Keratinocyte (primary cell): ENCODE data around the gene TACC2. TPM values are rescaled to one million over a fixed set of nuclear protein-coding genes. Genes with fewer than 3 reads are reported as not detected.

Source experiments
- DNase-seq: peaks from one replicate; pipeline ENCODE4 v3.0.0-alpha.2; 2011; ENCODE audit warnings: low read depth, missing footprints, low spot score
- FAIRE-seq: peaks from 2 replicates; lab custom pipeline; 2011; peaks lifted over from hg19 to GRCh38; lab: Jason Lieb, UNC
- H2AFZ ChIP-seq: 2 replicates; pipeline ENCODE4 v1.6.0; 2012; ENCODE audit warnings: low read length, control low read depth, inconsistent platforms; ENCODE audit not compliant: control insufficient read depth
- H3K27ac ChIP-seq: 2 replicates; pipeline ENCODE4 v1.5.1; 2011; ENCODE audit warnings: low read length; ENCODE audit not compliant: control insufficient read depth, insufficient read depth
- H3K27me3 ChIP-seq: 3 replicates; pipeline ENCODE4 v1.6.0; 2011; ENCODE audit warnings: low read length; ENCODE audit not compliant: control insufficient read depth, insufficient read depth; ENCODE audit errors: extremely low read depth
- H3K36me3 ChIP-seq, 2 experiments: 2 replicates in 1 of 2; 3 replicates in 1 of 2; pipeline ENCODE4 v1.5.1; 2011; ENCODE audit warnings: low read length in 2 of 2, mild to moderate bottlenecking in 1 of 2; ENCODE audit not compliant: control insufficient read depth in 2 of 2, insufficient read depth in 2 of 2; ENCODE audit errors: extremely low read depth in 1 of 2
- H3K4me1 ChIP-seq: 3 replicates; pipeline ENCODE4 v1.5.1; 2011; ENCODE audit warnings: low read length; ENCODE audit not compliant: control insufficient read depth, insufficient read depth; ENCODE audit errors: extremely low read depth
- H3K4me2 ChIP-seq: 3 replicates; pipeline ENCODE4 v1.6.0; 2011; ENCODE audit warnings: low read depth, low read length; ENCODE audit not compliant: control insufficient read depth, insufficient read depth; ENCODE audit errors: extremely low read depth
- H3K4me3 ChIP-seq, 3 experiments: fragments of 200-600 bp in 1 of 3; sonication (generic) in 1 of 3; 2 replicates in 2 of 3; 3 replicates in 1 of 3; pipeline ENCODE4 v1.5.1; 2011 to 2016; ENCODE audit warnings: low read length in 3 of 3, mild to moderate bottlenecking in 3 of 3, control low read depth in 2 of 3, inconsistent platforms in 1 of 3, low read depth in 1 of 3, mixed read lengths in 1 of 3, mixed run types in 1 of 3, moderate library complexity in 1 of 3; ENCODE audit not compliant: control insufficient read depth in 2 of 3, insufficient read depth in 2 of 3; ENCODE audit errors: extremely low read depth in 1 of 3
- H3K79me2 ChIP-seq: 2 replicates; pipeline ENCODE4 v1.6.0; 2012; ENCODE audit warnings: low read length; ENCODE audit not compliant: control insufficient read depth, insufficient read depth
- H3K9ac ChIP-seq: 3 replicates; pipeline ENCODE4 v1.6.0; 2011; ENCODE audit warnings: low read length; ENCODE audit not compliant: control insufficient read depth, insufficient read depth; ENCODE audit errors: extremely low read depth
- H3K9me1 ChIP-seq: 3 replicates; pipeline ENCODE4 v1.6.0; 2011; ENCODE audit warnings: low read length; ENCODE audit not compliant: control insufficient read depth, insufficient read depth; ENCODE audit errors: extremely low read depth
- H3K9me3 ChIP-seq: 2 replicates; pipeline ENCODE4 v1.5.1; 2012; ENCODE audit warnings: low read depth, low read length; ENCODE audit not compliant: control insufficient read depth
- H4K20me1 ChIP-seq: 3 replicates; pipeline ENCODE4 v1.6.0; 2011; ENCODE audit warnings: low read length; ENCODE audit not compliant: control insufficient read depth, insufficient read depth; ENCODE audit errors: extremely low read depth
- CTCF ChIP-seq, 3 experiments: IDR thresholded peaks in 1 of 3; conservative IDR thresholded peaks in 1 of 3; optimal IDR thresholded peaks in 1 of 3; 2 replicates in 2 of 3; 3 replicates in 1 of 3; pipeline versions ENCODE3 to v1.5.1; 2011; ENCODE audit warnings: low read length in 3 of 3, mild to moderate bottlenecking in 3 of 3, moderate library complexity in 2 of 3, control low read depth in 1 of 3, inconsistent platforms in 1 of 3; ENCODE audit not compliant: insufficient read depth in 2 of 3; ENCODE audit errors: extremely low read depth in 1 of 3
- EZH2 ChIP-seq: IDR thresholded peaks from one replicate; pipeline ENCODE4 v1.6.1; 2012; ENCODE audit warnings: inconsistent platforms, mild to moderate bottlenecking, low read length, moderate library complexity
- dilution Hi-C: fragments of 300-500 bp; cut with MboI; formaldehyde crosslinking; loops from one replicate; pipeline ENCODE4 v1.7.0; 2020; ENCODE audit warnings: low sequenced_read_pairs; ENCODE audit not compliant: extremely low pct_ligation_motif_present
- polyA plus RNA-seq, 5 experiments: library from polyadenylated mRNA; depleted of rRNA in 3 of 5; stranded (reverse) in 3 of 5; stranded (forward) in 1 of 5; unstranded in 1 of 5; fragments of >200 nt; gene quantifications; 1 replicate in 1 of 5; 2 replicates in 3 of 5; 3 replicates in 1 of 5; pipeline versions ENCODE4 v1.2.1 to v1.2.3, GENCODE V29; 2011 to 2012; ENCODE audit warnings: missing spikeins in 2 of 5, low read depth in 1 of 5, low replicate concordance in 1 of 5

TACC2 gene
- polyA plus RNA-seq, 1 donor (not counting 4 experiments of a cell fraction or from before 2014, with no cell fraction given) = 12.8 TPM

- Histone ChIP-seq H4K20me1 (no peaks in the 10 kb centered on the region), H2AFZ (no peak overlapping the region), H3K27me3 (no peaks in the 10 kb centered on the region), H3K27ac (no peak overlapping the region), H3K4me3 (no peak overlapping the region), H3K36me3 (peaks cover 14 to 26% of the 10 kb centered on the region in 2 experiments), H3K4me1 (no peaks in the 10 kb centered on the region), H3K9me1 (no peaks in the 10 kb centered on the region), H3K9ac (no peak overlapping the region), H3K9me3 (no peaks in the 10 kb centered on the region), H3K79me2 (no peaks in the 10 kb centered on the region), H3K4me2 (no peak overlapping the region)
- TF ChIP-seq CTCF (optimal IDR thresholded peaks at IDR 0.05 in 1 of 3, IDR thresholded peaks at IDR 0.05 in 1 of 3, conservative IDR thresholded peaks at IDR 0.05 in 1 of 3; ENCODE audit: extremely low read depth in 1 of 3, insufficient read depth in 2 of 3, low read length in 3 of 3) (no peak), EZH2 (no peak)
- dilution Hi-C loops = no loop called here
- no peak for DNase-seq
- no peak for FAIRE-seq
These were observed 240.7 kb downstream of the TACC2 start for GRCh38 chr10:122229666-122230065.

- H3K27me3 ChIP-seq = no peaks in the 10 kb centered on the region
- FAIRE-seq = no peak
- TF ChIP-seq CTCF (optimal IDR thresholded peaks at IDR 0.05 in 1 of 3, IDR thresholded peaks at IDR 0.05 in 1 of 3, conservative IDR thresholded peaks at IDR 0.05 in 1 of 3; ENCODE audit: extremely low read depth in 1 of 3, insufficient read depth in 2 of 3, low read length in 3 of 3) (no peak), EZH2 (no peak)
These were observed 241.3 kb downstream of the TACC2 start for GRCh38 chr10:122230222-122230621.

More at GRCh38 chr10:122230222-122230621, 241.3 kb downstream of the TACC2 start:
- H3K9ac ChIP-seq = no peak overlapping the region
- H3K27ac ChIP-seq = no peak overlapping the region
- no peak for DNase-seq
- no peak overlapping the region for H3K4me2 ChIP-seq
- no peaks in the 10 kb centered on the region for H3K79me2 ChIP-seq
- no peaks in the 10 kb centered on the region for H3K9me1 ChIP-seq
- no peak overlapping the region for H2AFZ ChIP-seq
- peaks cover 14 to 26% of the 10 kb centered on the region in 2 experiments for H3K36me3 ChIP-seq
- H3K4me3 ChIP-seq = no peak overlapping the region
- no peaks in the 10 kb centered on the region for H3K9me3 ChIP-seq
- no peaks in the 10 kb centered on the region for H4K20me1 ChIP-seq
- no peaks in the 10 kb centered on the region for H3K4me1 ChIP-seq
- dilution Hi-C loops = no loop called here
